Measurements from ENCODE around the gene NUAK2. TPM values are rescaled to one million over a fixed set of nuclear protein-coding genes. Genes with fewer than 3 reads are reported as not detected.
"Not testable (repeated sequence)": the region's sequence is repeated elsewhere in the genome, so short reads cannot be mapped to it uniquely, and the experiment has no call there.

Gene NUAK2
- total RNA-seq, 6 experiments from 2014 or later: 6.3 to 8.2 (median 7.3) TPM

DNA sequence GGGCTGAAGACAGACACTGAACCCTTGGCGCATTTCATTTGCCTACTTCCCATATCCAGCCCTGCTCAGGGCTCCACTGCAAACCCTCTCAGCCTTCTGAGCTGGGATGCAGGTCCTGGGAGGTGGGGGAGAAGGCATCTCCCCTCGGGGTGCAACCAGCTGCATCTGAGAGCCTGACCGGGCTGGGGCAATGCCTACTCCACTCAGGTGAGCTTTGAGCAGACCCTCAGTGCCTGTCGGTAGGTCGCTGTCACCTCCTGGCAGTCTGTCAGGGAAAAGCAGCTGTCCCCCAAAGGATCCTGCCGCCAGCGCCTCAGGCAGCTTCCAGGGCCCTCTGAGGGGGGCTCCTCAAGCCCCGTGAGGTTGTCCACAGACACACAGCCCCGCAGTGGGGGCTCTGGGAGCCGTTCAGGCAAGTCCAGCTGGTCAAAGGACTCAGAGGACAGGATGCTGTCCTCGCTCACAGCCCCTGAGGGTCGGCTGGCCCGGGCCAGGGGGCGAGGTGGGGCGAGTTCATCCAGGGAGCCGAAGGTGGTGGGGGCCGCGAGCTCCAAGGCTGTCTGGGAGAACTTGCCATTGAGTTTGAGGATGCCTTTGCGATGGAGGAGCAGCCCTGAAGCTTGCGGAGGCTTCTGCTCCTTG lies 18.2 kb downstream of the NUAK2 start:
- Mint-ChIP-seq H3K4me3 (no peak overlapping the region), H3K9me3 (no peaks in the 10 kb centered on the region), H3K36me3 (ENCODE audit: low read depth) (peaks cover 32% of the 10 kb centered on the region), H3K4me1 (ENCODE audit: low read depth) (peaks cover 54% of the 10 kb centered on the region), H3K27ac (no peak overlapping the region), H3K27me3 (ENCODE audit: insufficient read depth) (peaks cover 4% of the 10 kb centered on the region)
- DNase-seq: no peak
- TF ChIP-seq, protein P1, sequence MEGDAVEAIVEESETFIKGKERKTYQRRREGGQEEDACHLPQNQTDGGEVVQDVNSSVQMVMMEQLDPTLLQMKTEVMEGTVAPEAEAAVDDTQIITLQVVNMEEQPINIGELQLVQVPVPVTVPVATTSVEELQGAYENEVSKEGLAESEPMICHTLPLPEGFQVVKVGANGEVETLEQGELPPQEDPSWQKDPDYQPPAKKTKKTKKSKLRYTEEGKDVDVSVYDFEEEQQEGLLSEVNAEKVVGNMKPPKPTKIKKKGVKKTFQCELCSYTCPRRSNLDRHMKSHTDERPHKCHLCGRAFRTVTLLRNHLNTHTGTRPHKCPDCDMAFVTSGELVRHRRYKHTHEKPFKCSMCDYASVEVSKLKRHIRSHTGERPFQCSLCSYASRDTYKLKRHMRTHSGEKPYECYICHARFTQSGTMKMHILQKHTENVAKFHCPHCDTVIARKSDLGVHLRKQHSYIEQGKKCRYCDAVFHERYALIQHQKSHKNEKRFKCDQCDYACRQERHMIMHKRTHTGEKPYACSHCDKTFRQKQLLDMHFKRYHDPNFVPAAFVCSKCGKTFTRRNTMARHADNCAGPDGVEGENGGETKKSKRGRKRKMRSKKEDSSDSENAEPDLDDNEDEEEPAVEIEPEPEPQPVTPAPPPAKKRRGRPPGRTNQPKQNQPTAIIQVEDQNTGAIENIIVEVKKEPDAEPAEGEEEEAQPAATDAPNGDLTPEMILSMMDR (IDR thresholded peaks at IDR 0.05): no peak

DNA sequence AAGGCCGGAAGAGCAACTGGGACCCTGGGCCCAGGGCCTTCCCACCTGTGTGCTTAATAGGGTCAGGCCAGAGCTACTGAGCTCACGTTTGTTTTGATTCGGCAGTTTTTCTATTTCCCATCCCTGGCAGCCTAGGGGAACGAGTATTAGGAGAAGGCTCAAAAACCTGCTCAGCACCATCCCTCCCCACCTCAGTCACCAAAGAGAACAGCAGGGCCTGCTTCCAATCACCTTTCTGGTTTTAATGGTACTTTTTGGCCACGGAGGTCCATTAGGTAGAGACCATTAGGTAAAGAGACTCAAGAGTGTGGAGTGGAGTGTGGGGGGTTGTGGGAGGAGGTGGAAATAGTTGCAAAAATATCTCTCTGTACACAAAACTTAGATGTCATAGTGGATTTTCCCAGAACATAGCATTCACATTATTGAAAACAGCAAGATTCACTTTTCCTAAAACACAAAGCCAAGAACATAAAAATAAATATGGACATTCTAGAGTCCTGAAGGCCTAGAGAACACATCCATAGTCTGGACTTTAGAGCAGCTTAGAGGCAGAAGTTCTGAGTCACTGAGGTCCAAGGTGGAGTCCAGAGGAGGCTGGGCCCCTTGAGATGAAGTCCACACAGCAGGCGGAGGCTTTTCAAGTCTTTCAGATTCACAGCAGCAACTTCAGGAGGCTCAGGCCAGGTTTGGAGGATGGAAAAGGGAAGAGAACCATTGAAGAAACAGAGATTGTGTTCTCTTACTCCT lies 19.5 kb downstream of the NUAK2 start:
- no peaks in the 10 kb centered on the region for H3K9me3 Mint-ChIP-seq
- H3K27ac Mint-ChIP-seq: peak overlapping the region; percentile 96
- H3K27me3 Mint-ChIP-seq (ENCODE audit: insufficient read depth): peaks cover 4% of the 10 kb centered on the region
- no peak for DNase-seq
- H3K36me3 Mint-ChIP-seq (ENCODE audit: low read depth): peaks cover 27% of the 10 kb centered on the region
- H3K4me1 Mint-ChIP-seq (ENCODE audit: low read depth): peaks cover 67% of the 10 kb centered on the region
- TF ChIP-seq, protein P1 (IDR thresholded peaks at IDR 0.05): no peak
- no peak overlapping the region; the same call in none of the 2 replicates for H3K4me3 Mint-ChIP-seq

DNA sequence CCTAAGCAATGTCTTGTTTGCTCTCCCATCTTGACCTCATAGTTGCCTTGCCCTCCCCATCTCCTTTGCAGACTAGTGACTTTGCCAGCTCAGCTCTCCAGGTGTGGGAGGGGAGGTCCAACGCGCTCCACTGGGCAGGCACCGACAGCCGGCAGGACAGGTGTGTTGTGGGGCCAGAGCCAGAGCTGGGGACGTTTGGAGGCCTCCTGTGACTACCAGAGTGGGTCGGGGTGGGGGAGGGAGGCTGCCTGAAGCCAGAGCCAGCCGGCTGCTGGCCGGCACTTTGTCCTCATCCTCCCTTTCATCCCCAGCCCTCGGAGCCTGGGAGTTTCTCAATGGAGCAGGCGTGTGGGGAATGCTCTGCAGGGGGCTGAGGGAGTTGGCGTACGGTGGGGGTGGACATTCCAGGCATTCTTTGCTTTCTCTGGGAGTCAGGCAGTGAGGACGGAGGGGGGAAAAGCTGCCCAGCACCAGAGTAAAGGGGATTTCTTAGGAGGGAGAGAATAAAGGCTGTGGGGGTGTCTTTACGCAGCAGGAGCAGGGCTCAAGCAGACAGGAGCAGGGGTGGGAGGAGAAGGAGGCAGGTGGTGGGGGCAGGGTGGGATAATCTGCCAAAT lies 20.2 kb downstream of the NUAK2 start:
- no peaks in the 10 kb centered on the region for H3K9me3 Mint-ChIP-seq

DNA sequence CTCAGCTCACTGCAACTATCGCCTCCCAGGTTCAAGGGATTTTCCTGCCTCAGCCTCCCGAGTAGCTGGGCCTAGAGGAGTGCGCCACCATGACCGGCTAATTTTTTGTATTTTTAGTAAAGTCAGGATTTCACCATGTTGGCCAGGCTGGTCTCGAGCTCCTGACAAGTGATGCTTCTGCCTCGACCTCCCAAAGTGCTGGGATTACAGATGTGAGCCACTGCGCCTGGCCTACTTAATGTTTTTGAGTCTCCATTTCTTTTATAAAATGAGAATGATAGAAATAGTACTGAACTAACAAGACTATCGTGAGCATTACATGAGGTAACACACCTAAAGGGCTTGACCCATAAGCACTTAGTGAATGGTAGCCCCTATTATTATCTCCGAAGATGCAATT lies 21.4 kb downstream of the NUAK2 start:
- H3K36me3 Mint-ChIP-seq (ENCODE audit: low read depth): peaks cover 14% of the 10 kb centered on the region
- TF ChIP-seq, protein P1 (IDR thresholded peaks at IDR 0.05): no peak
- no peak overlapping the region for H3K4me3 Mint-ChIP-seq
- no peaks in the 10 kb centered on the region for H3K9me3 Mint-ChIP-seq
- DNase-seq: no peak
- H3K4me1 Mint-ChIP-seq (ENCODE audit: low read depth): peaks cover 82% of the 10 kb centered on the region
- peak overlapping the region; percentile 96 for H3K27ac Mint-ChIP-seq
- H3K27me3 Mint-ChIP-seq (ENCODE audit: insufficient read depth): peaks cover 4% of the 10 kb centered on the region

More for the DNA sequence above, 20.2 kb downstream of the NUAK2 start:
- Mint-ChIP-seq H3K27ac (peak overlapping the region; percentile 96), H3K36me3 (ENCODE audit: low read depth) (peaks cover 22% of the 10 kb centered on the region), H3K4me3 (peak overlapping the region; percentile 62), H3K27me3 (ENCODE audit: insufficient read depth) (peaks cover 4% of the 10 kb centered on the region), H3K4me1 (ENCODE audit: low read depth) (peaks cover 73% of the 10 kb centered on the region)
- TF ChIP-seq, protein P1 (IDR thresholded peaks at IDR 0.05): no peak
- peak; percentile 78 for DNase-seq

DNA sequence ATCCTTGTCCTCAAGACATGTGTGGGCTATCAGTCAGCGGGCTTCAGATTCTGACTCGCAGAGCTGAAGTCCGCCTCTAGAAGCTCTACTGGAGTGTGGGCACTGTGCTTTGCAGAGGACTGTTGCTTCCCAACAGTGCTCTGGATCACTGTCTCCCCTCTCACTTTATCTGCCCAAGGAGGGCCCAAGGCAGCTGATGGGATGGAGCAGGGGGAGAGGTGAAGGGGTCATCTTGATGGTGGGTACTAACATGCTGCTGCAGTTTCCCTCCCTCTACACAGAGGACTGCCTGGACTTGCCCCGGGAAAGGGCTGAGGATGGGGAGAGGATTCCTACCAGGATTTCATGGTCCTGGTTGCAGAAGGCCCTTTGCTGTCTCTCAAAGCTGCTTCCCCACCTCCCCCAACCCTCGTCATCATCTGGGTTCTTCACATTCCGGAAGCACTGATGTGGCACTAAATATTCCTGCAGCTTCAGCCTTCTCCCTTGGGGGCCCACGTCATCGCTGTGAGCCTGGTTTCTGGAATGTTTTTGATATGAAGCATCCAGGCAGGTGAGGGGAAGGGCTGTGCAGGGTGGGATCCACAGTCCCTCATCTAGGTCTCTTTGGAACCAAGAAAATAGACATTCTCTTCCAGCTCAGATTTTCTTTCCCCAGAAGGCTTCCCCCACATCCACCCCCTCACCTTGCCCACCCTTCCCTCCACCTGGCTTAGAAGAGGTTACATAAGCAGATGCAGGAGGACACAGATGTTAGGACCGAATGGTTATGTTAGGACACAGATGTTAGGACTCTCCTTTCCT lies 23.2 kb downstream of the NUAK2 start:
- DNase-seq: peak; percentile 93
- Mint-ChIP-seq H3K9me3 (no peaks in the 10 kb centered on the region), H3K36me3 (ENCODE audit: low read depth) (peaks cover 6% of the 10 kb centered on the region), H3K4me1 (ENCODE audit: low read depth) (peaks cover 91% of the 10 kb centered on the region), H3K4me3 (peak overlapping the region; percentile 74), H3K27ac (peak overlapping the region; percentile 96), H3K27me3 (ENCODE audit: insufficient read depth) (peaks cover 4% of the 10 kb centered on the region)
- TF ChIP-seq, protein P1 (IDR thresholded peaks at IDR 0.05): no peak

DNA sequence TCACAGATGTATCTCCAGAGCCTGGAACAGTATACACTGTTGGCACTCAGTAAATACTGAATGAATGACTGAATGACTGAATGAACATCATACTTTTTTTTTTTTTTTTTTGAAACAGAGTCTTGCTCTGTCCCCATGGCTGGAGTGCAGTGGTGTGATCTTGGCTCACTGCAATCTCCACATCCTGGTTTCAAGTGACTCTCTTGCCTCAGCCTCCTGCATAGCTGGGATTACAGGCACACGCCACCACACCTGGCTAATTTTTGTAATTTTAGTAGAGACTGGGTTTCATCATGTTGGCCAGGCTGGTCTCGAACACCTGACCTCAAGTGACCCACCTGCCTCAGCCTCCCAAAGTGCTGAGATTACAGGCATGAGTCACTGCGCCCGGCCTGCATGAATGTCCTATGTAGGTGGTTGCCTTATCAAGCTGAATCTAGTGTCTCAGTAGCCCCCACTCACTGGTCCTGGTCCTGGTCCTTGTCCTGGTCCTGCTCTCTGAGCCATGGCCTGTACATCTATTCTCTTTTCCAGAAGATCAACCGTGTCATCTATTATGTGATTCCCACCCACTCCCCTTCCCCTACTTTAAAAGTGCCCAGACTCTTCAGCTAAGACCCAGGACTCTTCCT lies 23.9 kb downstream of the NUAK2 start:
- not testable (repeated sequence) for H3K36me3 Mint-ChIP-seq (ENCODE audit: low read depth); H3K9me3 Mint-ChIP-seq; H3K27me3 Mint-ChIP-seq (ENCODE audit: insufficient read depth); DNase-seq
- peaks cover 96% of the 10 kb centered on the region for H3K4me1 Mint-ChIP-seq (ENCODE audit: low read depth)
- H3K27ac Mint-ChIP-seq: peak overlapping the region; percentile 96
- peak overlapping the region; percentile 74 for H3K4me3 Mint-ChIP-seq
